ENCODE results near the gene RGPD8.
"Not testable (repeated sequence)": the region's sequence is repeated elsewhere in the genome, so short reads cannot be mapped to it uniquely, and the experiment has no call there.

DNA sequence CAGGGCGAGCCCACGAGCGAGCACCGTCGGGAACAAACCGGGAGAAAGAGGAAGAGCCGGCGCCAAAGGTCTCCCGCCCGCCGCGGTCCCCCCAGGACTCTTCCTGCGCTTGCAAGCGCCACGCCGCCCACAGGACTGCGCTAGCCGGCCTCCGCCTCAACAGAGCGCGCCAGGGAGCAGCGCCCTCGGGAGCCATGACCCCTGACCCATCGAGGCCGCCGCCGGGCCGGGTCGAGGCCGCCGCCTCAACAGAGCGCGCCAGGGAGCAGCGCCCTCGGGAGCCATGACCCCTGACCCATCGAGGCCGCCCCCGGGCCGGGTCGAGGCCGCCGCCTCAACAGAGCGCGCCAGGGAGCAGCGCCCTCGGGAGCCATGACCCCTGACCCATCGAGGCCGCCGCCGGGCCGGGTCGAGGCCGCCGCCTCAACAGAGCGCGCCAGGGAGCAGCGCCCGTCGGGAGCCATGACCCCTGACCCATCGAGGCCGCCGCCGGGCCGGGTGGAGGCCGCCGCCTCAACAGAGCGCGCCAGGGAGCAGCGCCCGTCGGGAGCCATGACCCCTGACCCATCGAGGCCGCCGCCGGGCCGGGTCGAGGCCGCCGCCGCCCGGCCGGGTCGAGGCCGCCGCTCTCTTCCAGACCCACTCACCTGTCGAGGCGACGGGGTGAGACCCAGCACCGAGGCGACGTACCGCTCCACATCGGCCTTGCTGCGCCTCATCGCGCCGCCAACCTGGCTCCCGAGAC is 538 bp downstream of the RGPD8 start:
- TF ChIP-seq, protein P1, sequence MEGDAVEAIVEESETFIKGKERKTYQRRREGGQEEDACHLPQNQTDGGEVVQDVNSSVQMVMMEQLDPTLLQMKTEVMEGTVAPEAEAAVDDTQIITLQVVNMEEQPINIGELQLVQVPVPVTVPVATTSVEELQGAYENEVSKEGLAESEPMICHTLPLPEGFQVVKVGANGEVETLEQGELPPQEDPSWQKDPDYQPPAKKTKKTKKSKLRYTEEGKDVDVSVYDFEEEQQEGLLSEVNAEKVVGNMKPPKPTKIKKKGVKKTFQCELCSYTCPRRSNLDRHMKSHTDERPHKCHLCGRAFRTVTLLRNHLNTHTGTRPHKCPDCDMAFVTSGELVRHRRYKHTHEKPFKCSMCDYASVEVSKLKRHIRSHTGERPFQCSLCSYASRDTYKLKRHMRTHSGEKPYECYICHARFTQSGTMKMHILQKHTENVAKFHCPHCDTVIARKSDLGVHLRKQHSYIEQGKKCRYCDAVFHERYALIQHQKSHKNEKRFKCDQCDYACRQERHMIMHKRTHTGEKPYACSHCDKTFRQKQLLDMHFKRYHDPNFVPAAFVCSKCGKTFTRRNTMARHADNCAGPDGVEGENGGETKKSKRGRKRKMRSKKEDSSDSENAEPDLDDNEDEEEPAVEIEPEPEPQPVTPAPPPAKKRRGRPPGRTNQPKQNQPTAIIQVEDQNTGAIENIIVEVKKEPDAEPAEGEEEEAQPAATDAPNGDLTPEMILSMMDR (IDR thresholded peaks at IDR 0.05), result not testable (repeated sequence)
- TF ChIP-seq POLR2AphosphoS5, EP300, POLR2A (IDR thresholded peaks at IDR 0.05): not testable (repeated sequence)
